K562 (cell line): Measurements from ENCODE around the gene ZSCAN29. TPM values are rescaled to one million over a fixed set of nuclear protein-coding genes. Genes with fewer than 3 reads are reported as not detected.

Experiments
- CSDE1 ChIP-seq, 2 experiments: fragments of 450-650 bp; IDR thresholded peaks; 2 replicates each; pipeline ENCODE4 v1.6.1; 2016; ENCODE audit warnings: mild to moderate bottlenecking in 1 of 2
- EGR1 ChIP-seq: fragments of 450-650 bp; conservative IDR thresholded peaks from 2 replicates; pipeline ENCODE4 v1.6.1; 2017; ENCODE audit warnings: mild to moderate bottlenecking
- EZH2 ChIP-seq: IDR thresholded peaks from 2 replicates; pipeline ENCODE4 v1.6.1; 2012; ENCODE audit warnings: low read depth, mild to moderate bottlenecking, inconsistent platforms, low read length, borderline replicate concordance
- KHSRP ChIP-seq: fragments of 450-650 bp; IDR thresholded peaks from 2 replicates; pipeline ENCODE4 v1.6.1; 2017
- MITF ChIP-seq: IDR thresholded peaks from 2 replicates; pipeline ENCODE4 v1.6.1; 2014; ENCODE audit warnings: antibody characterized with exemption
- RBM15 ChIP-seq: fragments of 200-400 bp; formaldehyde crosslinking; IDR thresholded peaks from 2 replicates; pipeline ENCODE4 v1.6.1; 2018; ENCODE audit warnings: mild to moderate bottlenecking, low read length, moderate library complexity; ENCODE audit not compliant: insufficient read depth
- RBM34 ChIP-seq: fragments of 200-400 bp; formaldehyde crosslinking; IDR thresholded peaks from 2 replicates; pipeline ENCODE4 v1.6.1; 2018; ENCODE audit warnings: low read length, borderline replicate concordance; ENCODE audit not compliant: insufficient read depth
- REST ChIP-seq, 2 experiments: fragments of 450-650 bp; formaldehyde crosslinking in 1 of 2; IDR thresholded peaks; 2 replicates each; pipeline versions ENCODE4 v1.4.0 to v1.6.1; 2014 to 2020; ENCODE audit warnings: mild to moderate bottlenecking in 2 of 2, borderline replicate concordance in 1 of 2, low read depth in 1 of 2
- SRSF7 ChIP-seq: fragments of 200-400 bp; formaldehyde crosslinking; optimal IDR thresholded peaks from 2 replicates; pipeline ENCODE3; 2017; ENCODE audit warnings: mild to moderate bottlenecking, low read depth, low read length
- YBX1 ChIP-seq: fragments of 450-650 bp; IDR thresholded peaks from 2 replicates; pipeline ENCODE4 v1.7.1; 2016; ENCODE audit warnings: mild to moderate bottlenecking
- ZFP91 ChIP-seq: sonication (generic); formaldehyde crosslinking; IDR thresholded peaks from 2 replicates; pipeline ENCODE4 v1.8.0; 2022; ENCODE audit warnings: mild to moderate bottlenecking, missing genetic modification reagents
- polyA plus RNA-seq, 8 experiments: library from polyadenylated mRNA; depleted of rRNA in 4 of 8; stranded (reverse) in 5 of 8; unstranded in 3 of 8; fragments of >200 nt; fragmentation: Nextera tagmentation in 2 of 8; fragmentation: Illumina TruSeq in 1 of 8; extraction: Ambion mirVana in 2 of 8; extraction: Trizol in 1 of 8; gene quantifications; 2 replicates each; pipeline versions ENCODE4 v1.2.1 to v1.2.3, GENCODE V29; 2011 to 2014; ENCODE audit warnings: inconsistent platforms in 1 of 8, missing spikeins in 1 of 8
- total RNA-seq, 7 experiments: library from RNA; depleted of rRNA in 6 of 7; stranded (reverse); fragments of >200 nt in 6 of 7; fragmentation: Illumina TruSeq in 2 of 7; extraction: Trizol in 2 of 7; gene quantifications; 2 replicates each; pipeline versions ENCODE4 v1.2.1 to v1.2.3, GENCODE V29; 2011 to 2021; ENCODE audit warnings: low replicate concordance in 1 of 7

The ZSCAN29 gene
- total and polyA plus RNA-seq, 9 of the 15 experiments (the other 6 are each of a cell fraction or from before 2014, with no cell fraction given) = 2.5 to 28.6 (median 19.7) TPM

- TF ChIP-seq REST (IDR thresholded peaks at IDR 0.05; ENCODE audit: borderline replicate concordance) (peak; percentile 26; the same call in 1 of the 2 replicates), REST (CRISPR knock-in tag; IDR thresholded peaks at IDR 0.05; ENCODE audit: low read depth) (no peak), EZH2 (no peak), KHSRP (no peak), RBM34 (no peak), SRSF7 (no peak), YBX1 (no peak), MITF (no peak), CSDE1 (IDR thresholded peaks at IDR 0.05) (no peak), RBM15 (no peak), EGR1 (no peak; the same call in 1 of the 2 replicates), ZFP91 (no peak)
Measured at GRCh38 chr15:43370975-43371974, at the start of gene ZSCAN29, which contains the start of gene TUBGCP4 (continued).
